Stimulated activated naive CD8-positive, alpha-beta T cell treated with anti-CD3 and anti-CD28 coated beads, Interleukin-15, Interleukin-2, amounts not matched to agents 100 U/mL and 50 U/mL, for 24 hours (primary cell): Measurements from ENCODE around the gene RGS19.

ENCODE experiments used
- ATAC-seq: fragments of 150-1000 bp; cut with Tn5 transposase; one replicate; pipeline ENCODE4 v1.10.0; 2021
- DNase-seq: peaks from one replicate; pipeline ENCODE4 v3.0.0; 2021

RGS19 gene

GRCh38 chr20:64107736-64108457, 28.6 kb upstream of the RGS19 start:
- no peak for DNase-seq
- no peak for ATAC-seq

GRCh38 chr20:64106981-64107735, 27.8 kb upstream of the RGS19 start, which contains the start of gene NPBWR2:
TSS of gene NPBWR2 (minus strand) at chr20:64107565. CDS start at chr20:64106831, 734 bp downstream.
- ATAC-seq (peak; percentile 21), DNase-seq (peak; percentile 2)

GRCh38 chr20:64106435-64106961, 27.2 kb upstream of the RGS19 start:
- ATAC-seq = no peak
- DNase-seq = peak; percentile 2

GRCh38 chr20:64105846-64106434, 26.6 kb upstream of the RGS19 start:
- DNase-seq (no peak), ATAC-seq (no peak)

- ATAC-seq = no peak
- peak; percentile 2 for DNase-seq
Measured at GRCh38 chr20:64104667-64105451, 25.5 kb upstream of the RGS19 start.

GRCh38 chr20:64103871-64104666, 24.8 kb upstream of the RGS19 start:
- ATAC-seq = no peak
- peak; percentile 3 for DNase-seq

- ATAC-seq = no peak
- peak; percentile 11 for DNase-seq
Measured at GRCh38 chr20:64102647-64103354, 23.5 kb upstream of the RGS19 start.

GRCh38 chr20:64101731-64102621, 22.7 kb upstream of the RGS19 start:
- DNase-seq = peak; percentile 87
- ATAC-seq = peak; percentile 82

GRCh38 chr20:64100946-64101688, 21.8 kb upstream of the RGS19 start:
- ATAC-seq (no peak), DNase-seq (peak; percentile 2)

GRCh38 chr20:64100566-64100888, 21.2 kb upstream of the RGS19 start:
- ATAC-seq = no peak

GRCh38 chr20:64099880-64100565, 20.7 kb upstream of the RGS19 start:
- no peak for DNase-seq

More at GRCh38 chr20:64100566-64100888, 21.2 kb upstream of the RGS19 start:
- DNase-seq = peak; percentile 2

GRCh38 chr20:64099086-64099786, 19.9 kb upstream of the RGS19 start:
- no peak for DNase-seq
- no peak for ATAC-seq

More at GRCh38 chr20:64099880-64100565, 20.7 kb upstream of the RGS19 start:
- no peak for ATAC-seq

- no peak for DNase-seq
- ATAC-seq = no peak
Measured at GRCh38 chr20:64098471-64099013, 19.2 kb upstream of the RGS19 start.

GRCh38 chr20:64096535-64096934, 17.2 kb upstream of the RGS19 start:
- ATAC-seq (no peak), DNase-seq (no peak)

GRCh38 chr20:64095927-64096326, 16.6 kb upstream of the RGS19 start:
- no peak for ATAC-seq
- no peak for DNase-seq

GRCh38 chr20:64095455-64095854, 16.1 kb upstream of the RGS19 start:
- ATAC-seq (no peak), DNase-seq (no peak)

GRCh38 chr20:64093013-64093503, 13.7 kb upstream of the RGS19 start:
- DNase-seq = no peak
- ATAC-seq = no peak
